ENCODE results near the gene RBP3.

Gene RBP3

GRCh38 chr10:47367646-47368045 is 19.5 kb downstream of the RBP3 start:
- no peak for DNase-seq (ENCODE audit: insufficient read length, low spot score)
- FAIRE-seq: no peak
- TF ChIP-seq CTCF (IDR thresholded peaks at IDR 0.05; ENCODE audit: insufficient read depth, missing control alignments): no peak

- DNase-seq (ENCODE audit: insufficient read length, low spot score) (peak; percentile 17), FAIRE-seq (no peak)
- no peak for TF ChIP-seq CTCF (IDR thresholded peaks at IDR 0.05; ENCODE audit: insufficient read depth, missing control alignments)
Observed at GRCh38 chr10:47368431-47369180, 20.4 kb downstream of the RBP3 start.

GRCh38 chr10:47369251-47369894 is 21.2 kb downstream of the RBP3 start:
- DNase-seq (ENCODE audit: insufficient read length, low spot score): peak; percentile 11
- no peak for TF ChIP-seq CTCF (IDR thresholded peaks at IDR 0.05; ENCODE audit: insufficient read depth, missing control alignments)
- FAIRE-seq: no peak

GRCh38 chr10:47370015-47370767 is 22.0 kb downstream of the RBP3 start:
- no peak for FAIRE-seq

GRCh38 chr10:47370878-47371277 is 22.7 kb downstream of the RBP3 start:
- DNase-seq (ENCODE audit: insufficient read length, low spot score) (peak; percentile 3), FAIRE-seq (no peak)
- no peak for TF ChIP-seq CTCF (IDR thresholded peaks at IDR 0.05; ENCODE audit: insufficient read depth, missing control alignments)

More at GRCh38 chr10:47370015-47370767, 22.0 kb downstream of the RBP3 start:
- no peak for TF ChIP-seq CTCF (IDR thresholded peaks at IDR 0.05; ENCODE audit: insufficient read depth, missing control alignments)
- peak; percentile 10 for DNase-seq (ENCODE audit: insufficient read length, low spot score)

GRCh38 chr10:47371629-47372485 is 23.7 kb downstream of the RBP3 start:
- no peak for TF ChIP-seq CTCF (IDR thresholded peaks at IDR 0.05; ENCODE audit: insufficient read depth, missing control alignments)
- FAIRE-seq: no peak
- DNase-seq (ENCODE audit: insufficient read length, low spot score): peak; percentile 11
